Activated naive CD8-positive, alpha-beta T cell (primary cell): Measurements from ENCODE around the gene APOL3.
"Not testable (repeated sequence)": the region's sequence is repeated elsewhere in the genome, so short reads cannot be mapped to it uniquely, and the experiment has no call there.

Source experiments
- H3K27ac Mint-ChIP-seq: one replicate; pipeline ENCODE4 v1.8.0; 2021; ENCODE audit warnings: mixed read lengths
- H3K27me3 Mint-ChIP-seq: one replicate; pipeline ENCODE4 v1.8.0; 2021; ENCODE audit warnings: mixed read lengths
- H3K36me3 Mint-ChIP-seq: one replicate; pipeline ENCODE4 v1.8.0; 2021; ENCODE audit warnings: mixed read lengths
- H3K4me1 Mint-ChIP-seq: one replicate; pipeline ENCODE4 v1.8.0; 2021; ENCODE audit warnings: low read depth, mixed read lengths
- H3K4me3 Mint-ChIP-seq: one replicate; pipeline ENCODE4 v1.8.0; 2021; ENCODE audit warnings: mild to moderate bottlenecking, mixed read lengths
- H3K9me3 Mint-ChIP-seq: one replicate; pipeline ENCODE4 v1.8.0; 2021; ENCODE audit warnings: low read depth, mixed read lengths

Gene APOL3

GRCh38 chr22:36141481-36141880 is 19.1 kb downstream of the APOL3 start:
- Mint-ChIP-seq H3K4me1 (peaks cover 32% of the 10 kb centered on the region), H3K27me3 (no peaks in the 10 kb centered on the region), H3K36me3 (peaks cover 5% of the 10 kb centered on the region), H3K27ac (no peak overlapping the region), H3K4me3 (no peak overlapping the region), H3K9me3 (no peaks in the 10 kb centered on the region)

GRCh38 chr22:36138709-36139108 is 21.8 kb downstream of the APOL3 start:
- Mint-ChIP-seq H3K4me1 (peaks cover 30% of the 10 kb centered on the region), H3K27ac (peak overlapping the region; percentile 28)
- H3K27me3 Mint-ChIP-seq, H3K9me3 Mint-ChIP-seq, H3K4me3 Mint-ChIP-seq, H3K36me3 Mint-ChIP-seq: not testable (repeated sequence)

- Mint-ChIP-seq H3K9me3 (no peaks in the 10 kb centered on the region), H3K4me3 (no peak overlapping the region), H3K4me1 (peaks cover 29% of the 10 kb centered on the region), H3K27me3 (no peaks in the 10 kb centered on the region), H3K36me3 (peaks cover 3% of the 10 kb centered on the region), H3K27ac (peak overlapping the region; percentile 64)
Observed at GRCh38 chr22:36136988-36137387, 23.6 kb downstream of the APOL3 start.

DNA sequence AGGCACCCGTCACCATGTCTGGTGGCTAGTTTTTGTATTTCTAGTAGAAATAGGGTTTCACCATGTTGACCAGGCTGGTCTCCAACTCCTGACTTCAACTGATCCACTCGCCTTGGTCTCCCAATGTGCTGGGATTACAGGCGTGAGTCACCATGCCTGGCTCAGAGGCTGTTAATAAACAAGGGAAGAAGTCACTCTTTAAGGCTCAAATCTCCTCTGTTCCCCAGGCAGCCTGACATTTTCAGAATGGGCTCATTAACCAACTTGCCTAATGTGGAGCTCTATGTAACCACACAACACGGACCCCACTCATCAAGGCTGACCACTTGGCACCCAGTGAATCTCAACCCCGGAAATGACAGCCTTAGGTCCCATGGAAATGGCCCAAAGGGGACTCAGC is 24.1 kb downstream of the APOL3 start:
- Mint-ChIP-seq H3K9me3 (no peaks in the 10 kb centered on the region), H3K27ac (no peak overlapping the region), H3K27me3 (no peaks in the 10 kb centered on the region), H3K36me3 (peaks cover 3% of the 10 kb centered on the region), H3K4me3 (no peak overlapping the region), H3K4me1 (peaks cover 29% of the 10 kb centered on the region)

DNA sequence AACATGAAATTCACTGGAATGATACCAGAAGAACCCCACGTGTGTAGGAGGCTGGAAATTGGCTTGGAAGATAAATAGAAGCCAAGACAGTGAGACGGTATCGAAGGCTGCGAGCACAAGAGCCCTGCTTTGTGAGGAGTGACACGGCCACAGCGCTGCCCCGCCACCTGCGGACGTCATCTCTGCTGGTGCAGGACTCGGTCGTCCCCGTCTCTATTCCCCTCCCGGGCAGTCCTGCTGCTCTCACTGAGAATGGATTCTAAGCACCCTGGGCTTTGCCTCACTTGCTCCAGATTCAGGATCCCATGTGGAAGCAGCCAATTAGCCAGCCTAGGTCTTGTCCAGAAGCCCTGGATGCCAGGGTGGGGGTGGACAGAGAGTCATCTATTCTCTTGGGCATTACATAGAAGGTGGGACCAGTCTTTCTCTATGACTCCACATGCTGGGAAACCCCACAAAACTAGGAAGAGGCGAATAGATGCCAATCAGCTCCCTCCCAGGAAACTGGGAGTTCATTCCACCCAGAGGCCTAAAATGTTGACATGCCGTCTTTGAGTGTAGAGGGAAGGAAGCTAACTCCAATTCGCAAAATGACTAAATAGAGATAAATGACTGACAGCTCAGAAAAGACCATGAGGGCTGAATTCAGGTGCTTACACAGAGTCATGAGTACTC is 25.1 kb downstream of the APOL3 start:
- Mint-ChIP-seq H3K9me3 (no peaks in the 10 kb centered on the region), H3K4me3 (no peak overlapping the region), H3K4me1 (peaks cover 29% of the 10 kb centered on the region), H3K27me3 (no peaks in the 10 kb centered on the region), H3K36me3 (peaks cover 2% of the 10 kb centered on the region), H3K27ac (peak overlapping the region; percentile 77)

- peaks cover 30% of the 10 kb centered on the region for H3K4me1 Mint-ChIP-seq
- no peaks in the 10 kb centered on the region for H3K36me3 Mint-ChIP-seq
- H3K27me3 Mint-ChIP-seq = no peaks in the 10 kb centered on the region
- H3K27ac Mint-ChIP-seq = no peak overlapping the region
- no peak overlapping the region for H3K4me3 Mint-ChIP-seq
- H3K9me3 Mint-ChIP-seq = no peaks in the 10 kb centered on the region
Observed at GRCh38 chr22:36134182-36134581, 26.4 kb downstream of the APOL3 start.

- Mint-ChIP-seq H3K9me3 (no peaks in the 10 kb centered on the region), H3K4me3 (no peak overlapping the region), H3K27ac (no peak overlapping the region), H3K27me3 (no peaks in the 10 kb centered on the region), H3K4me1 (peaks cover 24% of the 10 kb centered on the region), H3K36me3 (no peaks in the 10 kb centered on the region)
Observed at GRCh38 chr22:36131907-36132306, 28.6 kb downstream of the APOL3 start.

- Mint-ChIP-seq H3K36me3 (no peaks in the 10 kb centered on the region), H3K27ac (no peak overlapping the region), H3K9me3 (no peaks in the 10 kb centered on the region), H3K4me1 (peaks cover 23% of the 10 kb centered on the region), H3K4me3 (no peak overlapping the region), H3K27me3 (no peaks in the 10 kb centered on the region)
Observed at GRCh38 chr22:36129486-36130388, 30.8 kb downstream of the APOL3 start.

DNA sequence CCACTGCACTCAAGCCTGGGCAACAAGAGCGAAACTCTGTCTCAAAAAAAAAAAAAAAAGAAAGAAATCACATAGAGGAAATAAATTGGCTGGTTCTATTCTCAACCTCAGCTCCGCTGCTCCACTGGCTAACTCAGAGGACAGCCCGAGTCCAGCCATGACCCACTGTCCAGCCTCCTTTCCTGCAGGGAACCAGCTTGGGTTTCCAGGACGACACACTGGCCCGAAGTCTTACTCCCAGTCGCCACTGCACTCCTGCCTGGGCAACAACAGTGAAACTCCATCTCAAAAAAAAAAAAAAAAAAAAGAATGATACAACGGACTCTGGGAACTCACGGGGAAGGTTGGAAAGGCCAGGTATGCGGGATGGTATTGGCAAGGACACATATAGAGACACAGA is 31.5 kb downstream of the APOL3 start:
- Mint-ChIP-seq H3K27me3 (no peaks in the 10 kb centered on the region), H3K27ac (no peak overlapping the region), H3K4me3 (no peak overlapping the region), H3K4me1 (peaks cover 19% of the 10 kb centered on the region), H3K36me3 (no peaks in the 10 kb centered on the region), H3K9me3 (no peaks in the 10 kb centered on the region)

- no peaks in the 10 kb centered on the region for H3K9me3 Mint-ChIP-seq
- H3K4me1 Mint-ChIP-seq = peaks cover 11% of the 10 kb centered on the region
- no peak overlapping the region for H3K27ac Mint-ChIP-seq
- no peak overlapping the region for H3K4me3 Mint-ChIP-seq
- H3K27me3 Mint-ChIP-seq = no peaks in the 10 kb centered on the region
- peaks cover 2% of the 10 kb centered on the region for H3K36me3 Mint-ChIP-seq
Observed at GRCh38 chr22:36125994-36126531, 34.5 kb downstream of the APOL3 start.

- no peak overlapping the region for H3K4me3 Mint-ChIP-seq
Observed at GRCh38 chr22:36125434-36125833, 35.1 kb downstream of the APOL3 start.

GRCh38 chr22:36124666-36125065 is 35.9 kb downstream of the APOL3 start:
- Mint-ChIP-seq H3K9me3 (no peaks in the 10 kb centered on the region), H3K36me3 (peaks cover 2% of the 10 kb centered on the region), H3K27me3 (no peaks in the 10 kb centered on the region), H3K4me3 (no peak overlapping the region), H3K27ac (peak overlapping the region; percentile 28), H3K4me1 (peaks cover 11% of the 10 kb centered on the region)

More at GRCh38 chr22:36125434-36125833, 35.1 kb downstream of the APOL3 start:
- Mint-ChIP-seq H3K9me3 (no peaks in the 10 kb centered on the region), H3K27me3 (no peaks in the 10 kb centered on the region), H3K27ac (no peak overlapping the region), H3K36me3 (peaks cover 2% of the 10 kb centered on the region), H3K4me1 (peaks cover 11% of the 10 kb centered on the region)

- H3K36me3 Mint-ChIP-seq = peaks cover 2% of the 10 kb centered on the region
- peaks cover 10% of the 10 kb centered on the region for H3K4me1 Mint-ChIP-seq
- H3K27ac Mint-ChIP-seq = peak overlapping the region; percentile 91
- peak overlapping the region; percentile 84 for H3K4me3 Mint-ChIP-seq
- no peaks in the 10 kb centered on the region for H3K27me3 Mint-ChIP-seq
- H3K9me3 Mint-ChIP-seq = no peaks in the 10 kb centered on the region
Observed at GRCh38 chr22:36123673-36124630, 36.6 kb downstream of the APOL3 start.

DNA sequence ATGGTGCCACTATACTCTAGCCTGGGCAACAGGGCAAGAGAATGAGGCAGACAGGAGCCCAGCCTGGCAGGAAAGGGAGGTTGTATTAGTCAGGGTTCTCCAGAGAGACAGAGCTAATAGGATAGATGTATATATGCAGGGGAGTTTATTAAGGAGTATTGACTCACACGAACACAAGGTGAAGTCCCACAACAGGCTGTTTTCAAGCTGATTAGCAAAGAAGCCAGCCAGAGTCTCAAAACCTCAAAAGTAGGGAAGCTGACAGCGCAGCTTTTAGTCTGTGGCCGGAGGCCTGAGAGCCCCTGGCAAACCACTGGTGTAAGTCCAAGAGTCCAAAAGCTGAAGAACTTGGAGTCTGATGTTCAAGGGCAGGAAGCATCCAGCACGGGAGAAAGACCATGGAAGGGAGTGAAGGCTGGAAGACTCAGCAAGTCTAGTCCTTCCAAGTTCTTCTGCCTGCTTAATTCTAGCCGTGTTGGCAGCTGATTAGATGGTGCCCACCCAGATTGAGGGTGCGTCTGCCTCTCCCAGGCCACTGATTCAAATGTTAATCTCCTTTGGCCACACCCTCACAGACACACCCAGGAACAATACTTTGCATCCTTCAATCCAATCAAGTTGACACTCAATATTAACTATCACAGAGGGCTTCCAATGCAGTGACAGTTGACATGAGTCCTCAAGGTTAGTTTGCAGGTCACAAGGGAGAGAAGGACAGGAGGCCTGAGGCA is 39.8 kb downstream of the APOL3 start:
- not testable (repeated sequence) for H3K36me3 Mint-ChIP-seq, H3K27ac Mint-ChIP-seq, H3K4me1 Mint-ChIP-seq, H3K9me3 Mint-ChIP-seq, H3K4me3 Mint-ChIP-seq, H3K27me3 Mint-ChIP-seq
